ENCODE measurements around the gene ALG9. TPM values are rescaled to one million over a fixed set of nuclear protein-coding genes. Genes with fewer than 3 reads are reported as not detected.
A peak's percentile ranks its signal among the peaks of the same experiment; 100 is the strongest.

The ALG9 gene
- total RNA-seq, 5 donors from 2014 or later (not counting 1 experiment from before 2014, with no cell fraction given) = 20.0 to 25.6 (median 24.0) TPM

DNA sequence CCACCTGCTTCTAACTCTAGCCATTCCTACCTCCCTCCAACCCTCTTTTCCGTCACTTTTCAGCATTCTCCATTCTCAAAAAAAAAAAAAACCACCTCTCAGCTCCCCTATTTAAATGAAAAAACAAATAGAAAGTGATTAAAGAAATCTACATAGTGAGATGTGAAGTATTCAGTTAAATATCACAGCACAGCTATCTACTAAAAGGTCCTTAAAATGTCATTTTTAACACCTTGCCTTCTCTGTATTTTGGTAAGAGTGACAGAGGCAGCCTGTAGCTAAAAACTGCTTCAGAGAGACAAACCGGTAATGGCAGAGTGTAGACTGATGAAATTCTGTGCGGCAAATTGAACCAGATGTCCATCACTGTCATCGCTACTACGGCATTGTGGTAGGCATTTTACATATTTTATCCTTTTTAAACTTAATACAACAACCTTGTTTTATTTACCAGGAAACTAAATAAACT lies 346 bp upstream of the ALG9 start:
- Mint-ChIP-seq H3K27ac (peak overlapping the region; percentile 93 to 94), H3K27me3 (no peaks in the 10 kb centered on the region), H3K4me1 (peaks cover 18 to 24% (median 22%) of the 10 kb centered on the region in 3 donors), H3K36me3 (peaks cover 28% of the 10 kb centered on the region), H3K4me3 (peak overlapping the region; percentile 90 to 94 (median 91)), H3K9me3 (no peaks in the 10 kb centered on the region)
- no peak for DNase-seq
- ATAC-seq (replicated peaks in 1 of 4) = no peak
- peak overlapping the region; percentile 72 to 79 for H3K4me3 ChIP-seq (ENCODE audit: control insufficient read depth in 1 of 2, extremely low read depth in 1 of 2, low read length in 1 of 2)
- H3K9me3 ChIP-seq = no peaks in the 10 kb centered on the region
- peaks cover 4 to 8% of the 10 kb centered on the region in 2 experiments for H3K4me1 ChIP-seq (ENCODE audit: control insufficient read depth in 1 of 2, extremely low read depth in 1 of 2, insufficient read depth in 2 of 2, low read length in 2 of 2)
- CTCF ChIA-PET = interaction anchor here (0.6 to 2.8 kb wide), 15 partner anchors 10 to 1441 kb away, joined by 3 to 20 read pairs (median 4); partner anchors contain the start of genes CFAP68 (in 1 of the 2) and PPP2R1B (in 1 of the 2)
- WGBS (ENCODE audit: insufficient coverage) = no CpG with 5 or more reads among the region's 5 CpGs
- no peaks in the 10 kb centered on the region for H3K27me3 ChIP-seq (replicated peaks in 1 of 2; ENCODE audit: control insufficient read depth in 2 of 2, extremely low read depth in 1 of 2, insufficient read depth in 2 of 2, low read length in 1 of 2)
- peaks cover 0 to 41% of the 10 kb centered on the region in 2 donors for H3K36me3 ChIP-seq (ENCODE audit: control insufficient read depth in 2 of 2, extremely low read depth in 1 of 2, insufficient read depth in 1 of 2, low read length in 1 of 2)
- H3K27ac ChIP-seq (ENCODE audit: low read length) = peak overlapping the region; percentile 76
- POLR2A ChIA-PET = interaction anchor here (0.6 to 1.8 kb wide), 8 partner anchors 8 to 275 kb away, joined by 3 to 13 read pairs (median 4); no protein-coding TSS in a partner anchor

DNA sequence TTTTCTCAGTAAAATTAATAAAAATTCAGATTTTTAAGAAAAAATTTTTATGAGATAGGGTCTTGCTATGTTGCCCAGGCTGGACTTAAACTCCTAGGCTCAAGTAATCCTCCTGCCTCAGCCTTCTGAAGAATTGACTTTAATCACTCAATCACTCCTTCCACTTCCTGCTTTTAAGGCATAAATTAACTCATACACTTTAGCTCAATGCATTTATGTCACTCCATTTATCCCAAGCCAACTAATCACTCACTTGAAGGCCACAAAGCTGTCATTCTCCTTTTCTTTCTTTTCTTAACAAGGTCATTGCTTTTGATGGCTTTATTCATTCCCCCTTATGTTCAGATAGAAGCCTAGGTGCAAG lies 877 bp downstream of the ALG9 start:
- Mint-ChIP-seq H3K4me3 (peak overlapping the region; percentile 90 to 94 (median 91)), H3K27ac (peak overlapping the region; percentile 85 to 89), H3K27me3 (no peaks in the 10 kb centered on the region), H3K36me3 (peaks cover 34% of the 10 kb centered on the region), H3K4me1 (peaks cover 18 to 26% (median 22%) of the 10 kb centered on the region in 3 donors), H3K9me3 (no peaks in the 10 kb centered on the region)
- ChIA-PET POLR2A (interaction anchor here (0.6 to 1.2 kb wide), 4 partner anchors 67 to 204 kb away, joined by 3 to 16 read pairs (median 12); partner anchors contain the start of gene DIXDC1 (in 1 of the 2)), CTCF (interaction anchor here (0.6 to 2.8 kb wide), 10 partner anchors 11 to 1575 kb away, joined by 3 to 20 read pairs (median 6); partner anchors contain the start of genes CFAP68 (in 1 of the 2) and PPP2R1B (in 1 of the 2))
- Histone ChIP-seq H3K9me3 (no peaks in the 10 kb centered on the region), H3K27ac (ENCODE audit: low read length) (peak overlapping the region; percentile 76), H3K4me1 (ENCODE audit: control insufficient read depth in 1 of 2, extremely low read depth in 1 of 2, insufficient read depth in 2 of 2, low read length in 2 of 2) (peaks cover 4 to 8% of the 10 kb centered on the region in 2 experiments), H3K27me3 (replicated peaks in 1 of 2; ENCODE audit: control insufficient read depth in 2 of 2, extremely low read depth in 1 of 2, insufficient read depth in 2 of 2, low read length in 1 of 2) (no peaks in the 10 kb centered on the region), H3K4me3 (ENCODE audit: control insufficient read depth in 1 of 2, extremely low read depth in 1 of 2, low read length in 1 of 2) (peak overlapping the region; percentile 72 to 79), H3K36me3 (ENCODE audit: control insufficient read depth in 2 of 2, extremely low read depth in 1 of 2, insufficient read depth in 1 of 2, low read length in 1 of 2) (peaks cover 0 to 39% of the 10 kb centered on the region in 2 donors)
- no peak for ATAC-seq (replicated peaks in 1 of 4)
- no peak for DNase-seq

DNA sequence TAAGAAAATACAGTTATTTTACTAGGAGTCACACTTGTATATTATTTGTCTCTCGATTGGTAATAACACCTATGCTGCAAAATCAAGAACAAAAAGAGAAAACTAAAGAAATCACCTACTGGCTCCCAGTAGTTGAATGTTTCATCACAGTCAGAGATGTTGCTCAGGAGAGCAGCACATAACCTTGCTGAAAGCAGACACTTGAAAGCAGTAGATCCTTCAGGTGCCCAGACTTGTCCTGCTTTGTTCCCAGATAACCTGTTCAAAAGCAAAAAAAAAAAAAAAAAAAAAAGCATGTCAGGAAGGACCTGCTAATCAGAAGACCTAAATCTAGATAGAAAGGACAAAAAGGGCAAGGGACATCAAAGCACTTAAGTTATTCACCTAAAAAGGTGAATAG lies 1.3 kb downstream of the ALG9 start:
- DNase-seq = no peak
- Histone ChIP-seq H3K4me1 (ENCODE audit: control insufficient read depth in 1 of 2, extremely low read depth in 1 of 2, insufficient read depth in 2 of 2, low read length in 2 of 2) (peaks cover 4 to 8% of the 10 kb centered on the region in 2 experiments), H3K27me3 (replicated peaks in 1 of 2; ENCODE audit: control insufficient read depth in 2 of 2, extremely low read depth in 1 of 2, insufficient read depth in 2 of 2, low read length in 1 of 2) (no peaks in the 10 kb centered on the region), H3K36me3 (ENCODE audit: control insufficient read depth in 2 of 2, extremely low read depth in 1 of 2, insufficient read depth in 1 of 2, low read length in 1 of 2) (peaks cover 0 to 37% of the 10 kb centered on the region in 2 donors), H3K4me3 (ENCODE audit: control insufficient read depth in 1 of 2, extremely low read depth in 1 of 2, low read length in 1 of 2) (no peak overlapping the region), H3K9me3 (no peaks in the 10 kb centered on the region), H3K27ac (ENCODE audit: low read length) (peak overlapping the region; percentile 76)
- CTCF ChIA-PET = interaction anchor here (0.6 to 2.8 kb wide), 9 partner anchors 11 to 1574 kb away, joined by 3 to 20 read pairs (median 5); partner anchors contain the start of genes CFAP68 (in 1 of the 2) and PPP2R1B (in 1 of the 2)
- POLR2A ChIA-PET = interaction anchor here (0.6 to 1.2 kb wide), 4 partner anchors 67 to 205 kb away, joined by 3 to 16 read pairs (median 12); partner anchors contain the start of gene DIXDC1 (in 1 of the 2)
- Mint-ChIP-seq H3K27ac (no peak overlapping the region), H3K9me3 (no peaks in the 10 kb centered on the region), H3K36me3 (peaks cover 37% of the 10 kb centered on the region), H3K4me1 (peaks cover 18 to 26% (median 22%) of the 10 kb centered on the region in 3 donors), H3K4me3 (peak overlapping the region; percentile 32 to 91 (median 34)), H3K27me3 (no peaks in the 10 kb centered on the region)
- no peak for ATAC-seq (replicated peaks in 1 of 4)
- no CpG with 5 or more reads among the region's 1 CpG for WGBS (ENCODE audit: insufficient coverage)

DNA sequence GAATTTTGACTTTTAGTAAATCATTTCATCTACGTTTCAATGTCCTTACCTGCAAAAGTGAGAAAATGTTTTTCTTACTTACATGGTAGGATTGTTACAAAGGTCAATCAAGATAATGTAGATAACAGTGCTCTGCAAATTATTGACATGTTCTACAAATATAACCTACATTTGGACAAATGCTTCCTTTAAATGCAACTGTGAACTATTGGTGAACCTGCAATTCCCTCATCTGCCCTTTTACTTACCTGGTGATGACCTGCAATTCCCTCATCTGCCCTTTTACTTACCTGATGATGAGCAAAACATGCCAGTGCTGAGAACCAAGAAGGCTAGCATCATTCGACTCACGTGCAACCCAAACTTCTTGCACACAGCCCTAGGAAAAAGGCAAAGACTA lies 11.1 kb downstream of the ALG9 start:
- H3K9me3 Mint-ChIP-seq = no peaks in the 10 kb centered on the region
- ChIA-PET POLR2A (no interaction called here), CTCF (interaction anchor here (0.8 to 1.6 kb wide), 3 partner anchors 14 to 99 kb away, joined by 3 to 4 read pairs (median 3); no protein-coding TSS in a partner anchor)
- H3K36me3 Mint-ChIP-seq = peaks cover 53% of the 10 kb centered on the region
- no peak overlapping the region for H3K4me3 Mint-ChIP-seq
- no CpG with 5 or more reads among the region's 3 CpGs for WGBS (ENCODE audit: insufficient coverage)
- no peaks in the 10 kb centered on the region for H3K4me1 Mint-ChIP-seq
- Histone ChIP-seq H3K27ac (ENCODE audit: low read length) (no peak overlapping the region), H3K27me3 (replicated peaks in 1 of 2; ENCODE audit: control insufficient read depth in 2 of 2, extremely low read depth in 1 of 2, insufficient read depth in 2 of 2, low read length in 1 of 2) (no peaks in the 10 kb centered on the region), H3K4me1 (ENCODE audit: control insufficient read depth in 1 of 2, extremely low read depth in 1 of 2, insufficient read depth in 2 of 2, low read length in 2 of 2) (no peaks in the 10 kb centered on the region), H3K4me3 (ENCODE audit: control insufficient read depth in 1 of 2, extremely low read depth in 1 of 2, low read length in 1 of 2) (no peak overlapping the region), H3K36me3 (ENCODE audit: control insufficient read depth in 2 of 2, extremely low read depth in 1 of 2, insufficient read depth in 1 of 2, low read length in 1 of 2) (peaks cover 14 to 61% of the 10 kb centered on the region in 2 donors), H3K9me3 (no peaks in the 10 kb centered on the region)
- ATAC-seq (replicated peaks in 1 of 4) = no peak
- DNase-seq = no peak
- no peak overlapping the region for H3K27ac Mint-ChIP-seq
- H3K27me3 Mint-ChIP-seq = no peaks in the 10 kb centered on the region

DNA sequence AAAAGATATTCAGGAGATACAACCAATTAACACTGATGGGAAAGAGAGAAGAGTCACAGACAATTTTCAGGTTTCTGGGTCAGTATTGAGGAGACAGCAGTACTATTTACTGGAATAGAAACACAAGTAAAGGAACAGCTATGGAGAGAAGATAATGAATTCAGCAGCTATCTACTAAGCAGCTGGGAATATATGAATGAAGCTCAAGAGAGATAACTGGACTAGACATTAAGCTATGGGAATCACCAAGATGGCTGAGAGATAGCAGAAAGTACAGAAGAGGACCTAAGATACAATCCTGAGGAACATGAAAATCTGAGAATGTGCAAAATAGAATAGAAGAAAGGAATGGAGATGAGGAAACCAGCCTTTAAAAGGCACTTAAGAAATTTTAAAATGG lies 15.9 kb downstream of the ALG9 start:
- Histone ChIP-seq H3K4me1 (ENCODE audit: control insufficient read depth in 1 of 2, extremely low read depth in 1 of 2, insufficient read depth in 2 of 2, low read length in 2 of 2) (no peaks in the 10 kb centered on the region), H3K36me3 (ENCODE audit: control insufficient read depth in 2 of 2, extremely low read depth in 1 of 2, insufficient read depth in 1 of 2, low read length in 1 of 2) (peaks cover 16 to 64% of the 10 kb centered on the region in 2 donors), H3K9me3 (no peaks in the 10 kb centered on the region), H3K27me3 (replicated peaks in 1 of 2; ENCODE audit: control insufficient read depth in 2 of 2, extremely low read depth in 1 of 2, insufficient read depth in 2 of 2, low read length in 1 of 2) (no peaks in the 10 kb centered on the region), H3K4me3 (ENCODE audit: control insufficient read depth in 1 of 2, extremely low read depth in 1 of 2, low read length in 1 of 2) (no peak overlapping the region), H3K27ac (ENCODE audit: low read length) (no peak overlapping the region)
- DNase-seq = no peak
- no peak for ATAC-seq (replicated peaks in 1 of 4)
- no peak overlapping the region for H3K4me3 Mint-ChIP-seq
- H3K27me3 Mint-ChIP-seq = no peaks in the 10 kb centered on the region
- ChIA-PET CTCF (interaction anchor here (0.6 to 0.9 kb wide), 2 partner anchors 9 to 217 kb away, joined by 3 read pairs; no protein-coding TSS in a partner anchor), POLR2A (no interaction called here)
- H3K4me1 Mint-ChIP-seq = no peaks in the 10 kb centered on the region
- peaks cover 66% of the 10 kb centered on the region for H3K36me3 Mint-ChIP-seq
- no peak overlapping the region for H3K27ac Mint-ChIP-seq
- H3K9me3 Mint-ChIP-seq = no peaks in the 10 kb centered on the region

DNA sequence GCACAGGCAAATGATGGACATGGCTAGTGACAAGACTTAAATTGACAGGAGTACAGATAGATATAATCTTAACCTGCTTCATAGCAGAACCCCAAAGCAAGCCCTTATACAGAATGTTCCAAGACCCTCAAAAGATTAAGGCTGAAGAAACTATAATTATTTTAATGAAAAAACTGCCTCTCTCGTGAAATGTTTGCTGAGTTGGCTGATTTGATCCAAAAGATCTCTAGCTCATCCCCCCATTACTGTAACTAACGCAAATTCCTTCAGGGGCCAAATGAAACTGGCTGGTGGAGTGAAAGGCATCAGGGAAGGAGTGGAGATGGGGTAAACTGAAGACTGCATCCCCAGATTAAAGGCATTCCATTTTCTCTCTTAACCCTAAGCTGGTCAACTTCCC lies 19.3 kb downstream of the ALG9 start:
- ChIA-PET POLR2A (no interaction called here), CTCF (interaction anchor here in 1 of 2 donors (1.1 to 2.0 kb wide), 2 partner anchors 11 to 13 kb away, joined by 4 to 5 read pairs; no protein-coding TSS in a partner anchor)
- H3K9me3 ChIP-seq = no peaks in the 10 kb centered on the region
- Mint-ChIP-seq H3K27ac (no peak overlapping the region), H3K27me3 (no peaks in the 10 kb centered on the region), H3K4me3 (no peak overlapping the region), H3K4me1 (no peaks in the 10 kb centered on the region), H3K36me3 (peaks cover 55% of the 10 kb centered on the region), H3K9me3 (no peaks in the 10 kb centered on the region)
- ATAC-seq (replicated peaks in 1 of 4) = no peak
- no peak overlapping the region for H3K27ac ChIP-seq (ENCODE audit: low read length)
- DNase-seq = no peak
- no peaks in the 10 kb centered on the region for H3K4me1 ChIP-seq (ENCODE audit: control insufficient read depth in 1 of 2, extremely low read depth in 1 of 2, insufficient read depth in 2 of 2, low read length in 2 of 2)
- H3K27me3 ChIP-seq (replicated peaks in 1 of 2; ENCODE audit: control insufficient read depth in 2 of 2, extremely low read depth in 1 of 2, insufficient read depth in 2 of 2, low read length in 1 of 2) = no peaks in the 10 kb centered on the region
- peaks cover 20 to 56% of the 10 kb centered on the region in 2 donors for H3K36me3 ChIP-seq (ENCODE audit: control insufficient read depth in 2 of 2, extremely low read depth in 1 of 2, insufficient read depth in 1 of 2, low read length in 1 of 2)
- no peak overlapping the region for H3K4me3 ChIP-seq (ENCODE audit: control insufficient read depth in 1 of 2, extremely low read depth in 1 of 2, low read length in 1 of 2)
- no CpG with 5 or more reads among the region's 2 CpGs for WGBS (ENCODE audit: insufficient coverage)
